Stimulated activated CD4-positive, alpha-beta T cell treated with anti-CD3 and anti-CD28 coated beads, Interleukin-1b, Interleukin-23, amount 100 ng/mL, for 1 hour (primary cell): ENCODE data around the gene B3GNT4.
"Not testable (repeated sequence)": the region's sequence is repeated elsewhere in the genome, so short reads cannot be mapped to it uniquely, and the experiment has no call there.

Experiments
- DNase-seq, 2 donors: peaks; one replicate each; pipeline ENCODE4 v3.0.0-alpha.2; 2020; ENCODE audit warnings: low read depth in 2 of 2

The B3GNT4 gene

GRCh38 chr12:122203301-122204166, at the start of gene B3GNT4:
Gene B3GNT4, plus strand, starts transcription at chr12:122203709. Its CDS starts 910 bp downstream, at chr12:122204619.
- DNase-seq = peak; percentile 29 to 48

GRCh38 chr12:122155705-122156104, 47.8 kb upstream of the B3GNT4 start:
- no peak for DNase-seq

GRCh38 chr12:122158700-122159285, 44.7 kb upstream of the B3GNT4 start:
- no peak for DNase-seq

- DNase-seq = no peak
Observed at GRCh38 chr12:122159882-122160281, 43.6 kb upstream of the B3GNT4 start.

GRCh38 chr12:122160761-122161160, 42.7 kb upstream of the B3GNT4 start:
- no peak for DNase-seq

- no peak for DNase-seq
Observed at GRCh38 chr12:122161682-122162081, 41.8 kb upstream of the B3GNT4 start.

- no peak for DNase-seq
Observed at GRCh38 chr12:122162976-122163375, 40.5 kb upstream of the B3GNT4 start.

- DNase-seq = no peak
Observed at GRCh38 chr12:122166422-122167349, 36.8 kb upstream of the B3GNT4 start.

GRCh38 chr12:122167356-122167925, 36.1 kb upstream of the B3GNT4 start:
- no peak for DNase-seq

GRCh38 chr12:122168492-122168891, 35.0 kb upstream of the B3GNT4 start:
- DNase-seq = no peak

- DNase-seq = no peak
Observed at GRCh38 chr12:122171399-122171798, 32.1 kb upstream of the B3GNT4 start.

GRCh38 chr12:122172262-122172939, 31.1 kb upstream of the B3GNT4 start:
- DNase-seq = no peak

GRCh38 chr12:122174155-122174845, 29.2 kb upstream of the B3GNT4 start, which contains the start of gene IL31:
Gene IL31, minus strand, starts transcription at chr12:122174221. Its CDS starts 49 bp downstream, at chr12:122174172.
- no peak for DNase-seq

GRCh38 chr12:122176473-122176872, 27.0 kb upstream of the B3GNT4 start:
- not testable (repeated sequence) for DNase-seq

GRCh38 chr12:122182887-122183587, 20.5 kb upstream of the B3GNT4 start, which contains the start of gene LRRC43:
Gene LRRC43, plus strand, starts transcription at chr12:122183123. Its CDS starts 22 bp downstream, at chr12:122183145.
- no peak for DNase-seq

- no peak for DNase-seq
Observed at GRCh38 chr12:122183588-122183940, 19.9 kb upstream of the B3GNT4 start.

- no peak for DNase-seq
Observed at GRCh38 chr12:122184517-122184916, 19.0 kb upstream of the B3GNT4 start.

GRCh38 chr12:122185079-122185478, 18.4 kb upstream of the B3GNT4 start:
- no peak for DNase-seq

- DNase-seq = no peak
Observed at GRCh38 chr12:122185494-122186082, 17.9 kb upstream of the B3GNT4 start.
